Neural progenitor cell (in vitro differentiated cells): ENCODE data around the gene EVI5L. TPM values are rescaled to one million over a fixed set of nuclear protein-coding genes. Genes with fewer than 3 reads are reported as not detected.

Experiments
- DNase-seq: peaks from one replicate; pipeline ENCODE4 v3.0.0-alpha.2; 2016; ENCODE audit warnings: low spot score
- H2AFZ ChIP-seq: fragments of 200-600 bp; sonication (generic); replicated peaks from 2 replicates; pipeline ENCODE4 v1.6.1; 2016; ENCODE audit warnings: antibody characterized with exemption
- H3F3A ChIP-seq: fragments of 200-600 bp; sonication (generic); 2 replicates; pipeline ENCODE4 v1.6.1; 2016; ENCODE audit warnings: antibody characterized with exemption, low read depth
- H3K27ac ChIP-seq: fragments of 200-600 bp; sonication (generic); 2 replicates; pipeline ENCODE4 v1.5.1; 2016; ENCODE audit warnings: mild to moderate bottlenecking
- H3K27me3 ChIP-seq: fragments of 200-600 bp; sonication (generic); 2 replicates; pipeline ENCODE4 v1.6.1; 2016; ENCODE audit warnings: mild to moderate bottlenecking, moderate library complexity
- H3K36me3 ChIP-seq: fragments of 200-600 bp; sonication (generic); 2 replicates; pipeline ENCODE4 v1.5.1; 2016
- H3K4me1 ChIP-seq: fragments of 200-600 bp; sonication (generic); 2 replicates; pipeline ENCODE4 v1.6.1; 2016; ENCODE audit warnings: mixed run types
- H3K4me2 ChIP-seq: fragments of 200-600 bp; sonication (generic); 2 replicates; pipeline ENCODE4 v1.6.1; 2016
- H3K4me3 ChIP-seq: fragments of 200-600 bp; sonication (generic); 2 replicates; pipeline ENCODE4 v1.5.1; 2016
- H3K79me2 ChIP-seq: fragments of 200-600 bp; sonication (generic); 2 replicates; pipeline ENCODE4 v1.6.1; 2016; ENCODE audit warnings: low read depth
- H3K9ac ChIP-seq: fragments of 200-600 bp; sonication (generic); 2 replicates; pipeline ENCODE4 v1.6.1; 2016
- H3K9me3 ChIP-seq: fragments of 200-600 bp; sonication (generic); 2 replicates; pipeline ENCODE4 v1.5.1; 2016; ENCODE audit warnings: low read depth
- H4K20me1 ChIP-seq: fragments of 200-600 bp; sonication (generic); 2 replicates; pipeline ENCODE4 v1.6.1; 2016; ENCODE audit warnings: low read depth
- H3K27ac Mint-ChIP-seq: 3 replicates; pipeline ENCODE4 v1.8.0; 2021; ENCODE audit warnings: mixed read lengths
- H3K27me3 Mint-ChIP-seq: 2 replicates; pipeline ENCODE4 v1.8.0; 2022; ENCODE audit warnings: low read depth, mild to moderate bottlenecking, inconsistent platforms, moderate library complexity, mixed read lengths; ENCODE audit not compliant: insufficient read depth
- H3K36me3 Mint-ChIP-seq: 3 replicates; pipeline ENCODE4 v1.8.0; 2021; ENCODE audit warnings: mixed read lengths
- H3K4me1 Mint-ChIP-seq: 3 replicates; pipeline ENCODE4 v1.8.0; 2021; ENCODE audit warnings: mixed read lengths
- H3K4me3 Mint-ChIP-seq: 3 replicates; pipeline ENCODE4 v1.8.0; 2021; ENCODE audit warnings: mild to moderate bottlenecking, moderate library complexity, mixed read lengths
- H3K9me3 Mint-ChIP-seq: 3 replicates; pipeline ENCODE4 v1.8.0; 2020; ENCODE audit warnings: mixed read lengths
- CTCF ChIP-seq: fragments of 200-600 bp; sonication (generic); IDR thresholded peaks from 2 replicates; pipeline ENCODE4 v1.5.1; 2017; ENCODE audit warnings: antibody characterized with exemption, mild to moderate bottlenecking
- EZH2 ChIP-seq: fragments of 200-600 bp; sonication (generic); IDR thresholded peaks from 2 replicates; pipeline ENCODE4 v1.6.1; 2017; ENCODE audit warnings: antibody characterized with exemption, mild to moderate bottlenecking, moderate library complexity
- EZH2phosphoT487 ChIP-seq: fragments of 200-600 bp; sonication (generic); IDR thresholded peaks from 2 replicates; pipeline ENCODE4 v1.6.1; 2017; ENCODE audit warnings: antibody characterized with exemption
- total RNA-seq: library from RNA; depleted of rRNA; stranded (reverse); fragments of >200 nt; gene quantifications from 2 replicates; pipeline ENCODE4 v1.2.3, GENCODE V29; 2015; ENCODE audit warnings: low replicate concordance

The EVI5L gene
- total RNA-seq, 1 donor from 2014 or later: 4.1 TPM

- Mint-ChIP-seq H3K4me1 (peaks cover 38% of the 10 kb centered on the region), H3K4me3 (peak overlapping the region; percentile 79), H3K27ac (no peak overlapping the region), H3K36me3 (peaks cover 3% of the 10 kb centered on the region), H3K27me3 (peaks cover 26% of the 10 kb centered on the region), H3K9me3 (no peaks in the 10 kb centered on the region)
- H3K79me2 ChIP-seq: no peaks in the 10 kb centered on the region
- H3K4me2 ChIP-seq: peak overlapping the region; percentile 67
- peaks cover 10% of the 10 kb centered on the region for H3K4me1 ChIP-seq
- H3K9ac ChIP-seq: no peak overlapping the region
- peaks cover 59% of the 10 kb centered on the region for H3F3A ChIP-seq
- peak overlapping the region; percentile 31 for H3K4me3 ChIP-seq
- H4K20me1 ChIP-seq: peaks cover 51% of the 10 kb centered on the region
- peaks cover 37% of the 10 kb centered on the region for H3K27me3 ChIP-seq
- H3K9me3 ChIP-seq: no peaks in the 10 kb centered on the region
- H3K36me3 ChIP-seq: no peaks in the 10 kb centered on the region
- DNase-seq: peak; percentile 81
- TF ChIP-seq CTCF (no peak), EZH2phosphoT487 (no peak), EZH2 (no peak)
- no peak overlapping the region for H2AFZ ChIP-seq
- no peak overlapping the region for H3K27ac ChIP-seq
Measured at GRCh38 chr19:7869910-7870511, 40.0 kb downstream of the EVI5L start.

GRCh38 chr19:7870571-7871436 lies 40.8 kb downstream of the EVI5L start:
- Mint-ChIP-seq H3K4me1 (peaks cover 34% of the 10 kb centered on the region), H3K27me3 (peaks cover 25% of the 10 kb centered on the region), H3K36me3 (no peaks in the 10 kb centered on the region), H3K27ac (peak overlapping the region; percentile 94), H3K9me3 (no peaks in the 10 kb centered on the region), H3K4me3 (peak overlapping the region; percentile 82)
- TF ChIP-seq EZH2 (no peak), CTCF (no peak), EZH2phosphoT487 (no peak)
- Histone ChIP-seq H3K27me3 (peaks cover 29% of the 10 kb centered on the region), H3K4me1 (peaks cover 11% of the 10 kb centered on the region), H2AFZ (no peak overlapping the region), H3K9me3 (no peaks in the 10 kb centered on the region), H3K4me2 (peak overlapping the region; percentile 47), H4K20me1 (peaks cover 51% of the 10 kb centered on the region), H3K27ac (peak overlapping the region; percentile 33), H3K4me3 (peak overlapping the region; percentile 8), H3K79me2 (no peaks in the 10 kb centered on the region), H3F3A (peaks cover 63% of the 10 kb centered on the region), H3K9ac (no peak overlapping the region), H3K36me3 (no peaks in the 10 kb centered on the region)
- peak; percentile 88 for DNase-seq

GRCh38 chr19:7871437-7872305 lies 41.7 kb downstream of the EVI5L start:
- Mint-ChIP-seq H3K36me3 (no peaks in the 10 kb centered on the region), H3K9me3 (no peaks in the 10 kb centered on the region), H3K4me1 (peaks cover 34% of the 10 kb centered on the region), H3K27ac (peak overlapping the region; percentile 94), H3K27me3 (peaks cover 20% of the 10 kb centered on the region), H3K4me3 (peak overlapping the region; percentile 82)
- no peak overlapping the region for H2AFZ ChIP-seq
- TF ChIP-seq CTCF (no peak), EZH2 (no peak), EZH2phosphoT487 (no peak)
- peak; percentile 99 for DNase-seq
- no peak overlapping the region for H3K9ac ChIP-seq
- no peaks in the 10 kb centered on the region for H3K9me3 ChIP-seq
- H3K4me2 ChIP-seq: peak overlapping the region; percentile 47
- H3K4me3 ChIP-seq: no peak overlapping the region
- no peaks in the 10 kb centered on the region for H3K36me3 ChIP-seq
- H3K27ac ChIP-seq: peak overlapping the region; percentile 33
- H3K27me3 ChIP-seq: peaks cover 20% of the 10 kb centered on the region
- no peaks in the 10 kb centered on the region for H3K79me2 ChIP-seq
- H3K4me1 ChIP-seq: peaks cover 11% of the 10 kb centered on the region
- H3F3A ChIP-seq: peaks cover 63% of the 10 kb centered on the region
- H4K20me1 ChIP-seq: peaks cover 51% of the 10 kb centered on the region
